ENCODE measurements around the gene CCDC13.

Gene CCDC13

DNA sequence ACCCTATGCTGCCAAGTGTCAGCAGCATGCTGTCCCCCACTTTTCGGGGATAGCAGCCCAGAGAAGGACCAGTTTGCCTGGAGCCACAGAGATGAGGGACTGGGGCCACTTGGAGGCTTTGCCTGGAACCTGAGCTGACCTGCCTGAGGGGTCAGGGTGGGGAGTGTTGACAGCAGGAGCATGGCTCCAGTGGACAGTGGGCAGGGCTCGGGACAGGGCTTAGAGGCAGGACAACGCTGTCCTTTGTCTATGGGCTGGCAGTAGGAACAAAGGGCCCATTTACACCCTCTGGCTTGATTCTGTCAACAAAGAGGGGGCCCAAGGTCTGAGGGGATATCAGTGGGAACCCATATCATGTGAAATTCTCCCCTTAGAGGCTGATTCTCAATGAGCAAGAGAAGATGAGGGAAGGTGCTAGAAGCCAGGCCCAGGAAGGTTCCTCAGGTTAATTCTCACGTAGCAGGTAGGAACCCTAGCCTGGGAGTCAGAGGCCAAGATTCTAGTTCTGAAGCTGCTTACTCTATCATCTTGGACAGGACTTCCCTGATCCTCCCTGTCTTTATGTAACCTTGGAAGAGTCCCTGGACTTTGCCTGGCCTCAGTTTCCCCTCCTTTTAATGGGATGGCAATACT, 40.7 kb downstream of the CCDC13 start:
- no peak for DNase-seq (ENCODE audit: low read depth, low spot score)
- H3K4me3 ChIP-seq (ENCODE audit: low read depth, low read length): no peak overlapping the region
- TF ChIP-seq CTCF (IDR thresholded peaks at IDR 0.05; ENCODE audit: low read depth, low read length): no peak
- in situ Hi-C loops (cut with HindIII; ENCODE audit: low sequenced_read_pairs): no loop called here

- DNase-seq (ENCODE audit: low read depth, low spot score): no peak
- TF ChIP-seq CTCF (IDR thresholded peaks at IDR 0.05; ENCODE audit: low read depth, low read length): no peak
- no peak overlapping the region for H3K4me3 ChIP-seq (ENCODE audit: low read depth, low read length)
- in situ Hi-C loops (cut with HindIII; ENCODE audit: low sequenced_read_pairs): no loop called here
These were observed 41.4 kb downstream of the CCDC13 start for GRCh38 chr3:42731476-42732195.

- in situ Hi-C loops (cut with HindIII; ENCODE audit: low sequenced_read_pairs): no loop called here
- DNase-seq (ENCODE audit: low read depth, low spot score): no peak
- no peak for TF ChIP-seq CTCF (IDR thresholded peaks at IDR 0.05; ENCODE audit: low read depth, low read length)
- H3K4me3 ChIP-seq (ENCODE audit: low read depth, low read length): no peak overlapping the region
These were observed 42.2 kb downstream of the CCDC13 start for GRCh38 chr3:42730706-42731420.

DNA sequence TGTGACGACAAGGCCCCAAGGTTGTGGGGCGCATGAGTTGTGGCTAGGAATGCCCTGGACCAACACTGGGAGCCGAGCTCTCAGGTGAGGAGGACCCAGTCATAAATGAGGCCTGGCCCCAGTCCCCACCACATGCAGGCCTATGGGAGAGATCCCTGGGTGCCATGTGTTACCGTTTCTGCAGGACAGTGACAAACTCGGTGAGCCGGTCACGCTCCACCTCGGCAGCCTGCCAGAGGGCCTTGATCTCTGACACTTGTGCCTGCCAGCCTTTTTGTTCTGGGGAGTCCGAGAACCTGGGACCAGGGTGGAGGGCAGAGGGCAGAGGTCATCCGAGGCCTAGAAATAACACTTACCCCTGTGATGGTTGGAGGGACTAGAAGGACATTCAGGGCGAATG, 42.8 kb downstream of the CCDC13 start:
- in situ Hi-C loops (cut with HindIII; ENCODE audit: low sequenced_read_pairs): no loop called here
- TF ChIP-seq CTCF (IDR thresholded peaks at IDR 0.05; ENCODE audit: low read depth, low read length): no peak
- H3K4me3 ChIP-seq (ENCODE audit: low read depth, low read length): no peak overlapping the region
- no peak for DNase-seq (ENCODE audit: low read depth, low spot score)

DNA sequence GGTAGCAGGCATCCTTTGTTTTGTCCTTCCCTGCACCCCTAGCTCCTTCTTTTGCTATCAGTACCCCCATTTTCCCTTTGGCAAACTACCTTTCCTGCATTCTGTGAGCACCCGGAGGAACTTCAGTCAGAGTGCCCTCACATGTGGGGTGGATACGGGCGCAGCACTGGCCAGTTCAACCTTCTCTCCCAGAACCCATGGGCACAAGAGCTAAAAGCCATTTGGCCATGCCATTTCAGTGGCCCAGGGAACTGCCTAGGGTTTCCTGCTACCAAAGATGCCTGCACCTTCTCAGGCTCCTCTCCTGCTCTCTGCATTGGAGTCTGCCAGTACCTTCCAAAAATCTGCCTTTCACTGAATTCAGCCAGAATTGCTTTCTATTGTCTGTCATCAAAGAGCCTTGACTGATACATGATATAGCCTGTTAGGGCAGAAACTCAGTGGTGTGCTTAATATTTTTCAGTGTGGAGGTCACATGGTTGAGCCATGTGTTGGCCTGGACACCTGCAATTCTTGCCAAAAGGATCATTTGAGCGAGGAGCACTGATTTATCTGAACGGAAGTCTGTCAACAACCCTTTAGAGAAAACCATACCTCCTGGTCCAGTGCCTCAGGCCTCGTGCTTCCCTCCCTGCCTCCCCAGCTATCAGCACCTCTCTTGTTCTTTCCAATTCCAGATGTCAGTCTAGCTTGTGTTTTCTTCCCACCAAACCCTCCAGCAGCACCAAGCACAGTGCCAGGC, 43.5 kb downstream of the CCDC13 start:
- in situ Hi-C loops (cut with HindIII; ENCODE audit: low sequenced_read_pairs): no loop called here
- TF ChIP-seq CTCF (IDR thresholded peaks at IDR 0.05; ENCODE audit: low read depth, low read length): no peak

DNA sequence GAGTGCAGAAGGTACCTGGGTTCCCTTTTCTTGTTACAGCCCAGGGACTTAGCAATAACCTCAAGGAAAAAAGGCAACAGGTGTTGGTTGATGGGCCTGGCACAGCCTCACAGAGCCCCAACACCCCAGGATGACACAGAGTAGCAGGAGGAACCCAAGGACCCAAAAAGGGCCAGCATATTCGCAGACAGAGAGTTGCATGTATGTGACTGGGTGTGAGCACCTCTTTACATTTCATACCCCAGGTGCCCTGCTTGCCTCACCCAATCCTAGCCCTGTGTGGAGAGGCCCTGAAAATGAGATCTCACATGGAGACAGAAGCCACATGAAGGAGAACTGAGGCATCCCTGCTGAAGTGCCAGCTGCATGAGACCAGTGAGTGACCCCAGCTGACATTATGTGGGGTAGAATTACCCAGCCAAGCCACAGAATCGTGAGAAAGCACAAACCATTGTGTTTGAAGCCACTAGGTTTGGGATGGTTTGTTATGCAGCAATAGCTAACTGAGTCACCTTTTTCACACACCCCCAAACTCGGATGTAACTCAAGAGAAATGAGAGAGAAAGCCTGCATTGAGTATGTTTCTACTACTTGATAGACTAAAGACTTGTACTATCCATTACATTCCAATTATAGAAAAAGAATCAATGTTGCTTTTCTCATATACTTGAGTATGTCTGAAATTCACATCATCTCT, 44.2 kb downstream of the CCDC13 start:
- no peak for DNase-seq (ENCODE audit: low read depth, low spot score)
- in situ Hi-C loops (cut with HindIII; ENCODE audit: low sequenced_read_pairs): no loop called here
- H3K4me3 ChIP-seq (ENCODE audit: low read depth, low read length): no peak overlapping the region
- TF ChIP-seq CTCF (IDR thresholded peaks at IDR 0.05; ENCODE audit: low read depth, low read length): no peak

More for the DNA sequence above, 43.5 kb downstream of the CCDC13 start:
- DNase-seq (ENCODE audit: low read depth, low spot score): no peak
- H3K4me3 ChIP-seq (ENCODE audit: low read depth, low read length): no peak overlapping the region

All from astrocyte of the spinal cord (primary cell).